22Rv1 (cell line): Measurements from ENCODE around the gene CRYBG1.

ENCODE experiments used
- CTCF ChIP-seq: fragments of 450-650 bp; IDR thresholded peaks from 2 replicates; pipeline ENCODE4 v1.5.1; 2017; ENCODE audit warnings: mild to moderate bottlenecking
- ZFX ChIP-seq: fragments of 450-650 bp; IDR thresholded peaks from 2 replicates; pipeline ENCODE4 v1.6.1; 2017; ENCODE audit warnings: antibody characterized with exemption, borderline replicate concordance

- no peak for TF ChIP-seq CTCF
- TF ChIP-seq ZFX, result no peak
These were observed 214.4 kb downstream of the CRYBG1 start for GRCh38 chr6:106574741-106575458.
